HAP-1 (cell line): ENCODE measurements around the gene IFIT3.
"Not testable (repeated sequence)": the region's sequence is repeated elsewhere in the genome, so short reads cannot be mapped to it uniquely, and the experiment has no call there.

ENCODE experiments used
- DNase-seq, 2 experiments: peaks; one replicate each; pipeline ENCODE4 v3.0.0-alpha.2; 2016 to 2020; ENCODE audit warnings: low spot score in 2 of 2
- H3K27me3 ChIP-seq: fragments of 250-450 bp; sonication (Bioruptor Pico); 2 replicates; pipeline ENCODE4 v1.5.1; 2020; ENCODE audit warnings: low read depth, mild to moderate bottlenecking, moderate library complexity
- H3K36me3 ChIP-seq: fragments of 250-450 bp; sonication (Bioruptor Pico); replicated peaks from 2 replicates; pipeline ENCODE4 v1.5.1; 2020; ENCODE audit warnings: mild to moderate bottlenecking
- H3K4me1 ChIP-seq: fragments of 250-450 bp; sonication (Bioruptor Pico); 2 replicates; pipeline ENCODE4 v1.5.1; 2020; ENCODE audit warnings: mild to moderate bottlenecking
- H3K4me3 ChIP-seq: fragments of 250-450 bp; sonication (Bioruptor Pico); 2 replicates; pipeline ENCODE4 v1.5.1; 2020; ENCODE audit warnings: mild to moderate bottlenecking, moderate library complexity
- H3K9me3 ChIP-seq: fragments of 250-450 bp; sonication (Bioruptor Pico); 2 replicates; pipeline ENCODE4 v1.5.1; 2020; ENCODE audit warnings: mild to moderate bottlenecking, moderate library complexity
- in situ Hi-C: fragments of 300-500 bp; cut with MboI; formaldehyde crosslinking; loops from 3 replicates; pipeline ENCODE4 v1.14.3; 2020; ENCODE audit warnings: low sequenced_read_pairs, inconsistent platforms, mixed read lengths

The IFIT3 gene

GRCh38 chr10:89327803-89328441, at the start of gene IFIT3:
TSS of gene IFIT3 (plus strand) at chr10:89327997. CDS start at chr10:89328074, 77 bp downstream.
- Histone ChIP-seq H3K4me3 (peak within 1 kb of the TSS; percentile 14), H3K36me3 (no peaks in the 10 kb centered on the region), H3K4me1 (peaks cover 36% of the 10 kb centered on the region), H3K27me3 (no peaks in the 10 kb centered on the region), H3K9me3 (peaks cover 5% of the 10 kb centered on the region; the same call in 1 of the 2 replicates)
- in situ Hi-C loops = no loop called here
- peak; percentile 74 to 84 for DNase-seq

- H3K36me3 ChIP-seq = no peaks in the 10 kb centered on the region
- H3K4me3 ChIP-seq = no peak overlapping the region
- H3K27me3 ChIP-seq = no peaks in the 10 kb centered on the region
- H3K4me1 ChIP-seq = peaks cover 4% of the 10 kb centered on the region; the same call in 1 of the 2 replicates
- in situ Hi-C loops = no loop called here
- H3K9me3 ChIP-seq = no peaks in the 10 kb centered on the region
- DNase-seq = no peak
Measured at GRCh38 chr10:89278034-89278535, 49.7 kb upstream of the IFIT3 start.

- Histone ChIP-seq H3K4me3 (no peak overlapping the region), H3K36me3 (no peaks in the 10 kb centered on the region), H3K9me3 (no peaks in the 10 kb centered on the region), H3K27me3 (no peaks in the 10 kb centered on the region), H3K4me1 (peaks cover 4% of the 10 kb centered on the region; the same call in 1 of the 2 replicates)
- DNase-seq = no peak
- in situ Hi-C loops = no loop called here
Measured at GRCh38 chr10:89278900-89279392, 48.9 kb upstream of the IFIT3 start.

GRCh38 chr10:89279421-89279869, 48.4 kb upstream of the IFIT3 start:
- Histone ChIP-seq H3K4me3 (no peak overlapping the region), H3K36me3 (no peaks in the 10 kb centered on the region), H3K9me3 (no peaks in the 10 kb centered on the region), H3K4me1 (peaks cover 4% of the 10 kb centered on the region; the same call in 1 of the 2 replicates), H3K27me3 (no peaks in the 10 kb centered on the region)
- in situ Hi-C loops = no loop called here
- DNase-seq = no peak

- in situ Hi-C loops = no loop called here
- H3K4me1 ChIP-seq = peaks cover 4% of the 10 kb centered on the region; the same call in 1 of the 2 replicates
- H3K36me3 ChIP-seq = no peaks in the 10 kb centered on the region
- H3K27me3 ChIP-seq = no peaks in the 10 kb centered on the region
- no peaks in the 10 kb centered on the region for H3K9me3 ChIP-seq
- no peak overlapping the region for H3K4me3 ChIP-seq
- no peak for DNase-seq
Measured at GRCh38 chr10:89280508-89280907, 47.3 kb upstream of the IFIT3 start.

GRCh38 chr10:89281606-89282395, 46.0 kb upstream of the IFIT3 start:
- Histone ChIP-seq H3K4me1 (peaks cover 4% of the 10 kb centered on the region; the same call in 1 of the 2 replicates), H3K4me3 (no peak overlapping the region), H3K36me3 (no peaks in the 10 kb centered on the region), H3K27me3 (no peaks in the 10 kb centered on the region), H3K9me3 (no peaks in the 10 kb centered on the region)
- in situ Hi-C loops = no loop called here
- DNase-seq = no peak

- DNase-seq = no peak
- H3K4me1 ChIP-seq = no peaks in the 10 kb centered on the region
- no peaks in the 10 kb centered on the region for H3K27me3 ChIP-seq
- in situ Hi-C loops = no loop called here
- H3K4me3 ChIP-seq = no peak overlapping the region
- no peaks in the 10 kb centered on the region for H3K9me3 ChIP-seq
- H3K36me3 ChIP-seq = no peaks in the 10 kb centered on the region
Measured at GRCh38 chr10:89283025-89283935, 44.5 kb upstream of the IFIT3 start.

- no peaks in the 10 kb centered on the region for H3K9me3 ChIP-seq
- DNase-seq = no peak
- H3K4me3 ChIP-seq = no peak overlapping the region
- H3K27me3 ChIP-seq = no peaks in the 10 kb centered on the region
- no peaks in the 10 kb centered on the region for H3K36me3 ChIP-seq
- H3K4me1 ChIP-seq = no peaks in the 10 kb centered on the region
- in situ Hi-C loops = no loop called here
Measured at GRCh38 chr10:89283936-89284475, 43.8 kb upstream of the IFIT3 start.

GRCh38 chr10:89284711-89285110, 43.1 kb upstream of the IFIT3 start:
- in situ Hi-C loops, DNase-seq, H3K36me3 ChIP-seq, H3K4me3 ChIP-seq, H3K9me3 ChIP-seq, H3K4me1 ChIP-seq, H3K27me3 ChIP-seq: not testable (repeated sequence)

GRCh38 chr10:89285303-89285702, 42.5 kb upstream of the IFIT3 start:
- H3K9me3 ChIP-seq, H3K27me3 ChIP-seq, H3K4me3 ChIP-seq, H3K36me3 ChIP-seq, DNase-seq, H3K4me1 ChIP-seq, in situ Hi-C loops: not testable (repeated sequence)

- in situ Hi-C loops = no loop called here
- no peaks in the 10 kb centered on the region for H3K4me1 ChIP-seq
- no peaks in the 10 kb centered on the region for H3K27me3 ChIP-seq
- DNase-seq = no peak
- H3K9me3 ChIP-seq = no peaks in the 10 kb centered on the region
- no peaks in the 10 kb centered on the region for H3K36me3 ChIP-seq
- H3K4me3 ChIP-seq = no peak overlapping the region
Measured at GRCh38 chr10:89294721-89295239, 33.0 kb upstream of the IFIT3 start.

- H3K9me3 ChIP-seq = no peaks in the 10 kb centered on the region
- no peak overlapping the region for H3K4me3 ChIP-seq
- no peaks in the 10 kb centered on the region for H3K4me1 ChIP-seq
- in situ Hi-C loops = no loop called here
- no peak for DNase-seq
- H3K36me3 ChIP-seq = no peaks in the 10 kb centered on the region
- H3K27me3 ChIP-seq = no peaks in the 10 kb centered on the region
Measured at GRCh38 chr10:89295597-89295996, 32.2 kb upstream of the IFIT3 start.

- Histone ChIP-seq H3K36me3 (no peaks in the 10 kb centered on the region), H3K4me3 (no peak overlapping the region), H3K27me3 (no peaks in the 10 kb centered on the region), H3K9me3 (no peaks in the 10 kb centered on the region), H3K4me1 (no peaks in the 10 kb centered on the region)
- DNase-seq = no peak
- in situ Hi-C loops = no loop called here
Measured at GRCh38 chr10:89296220-89296648, 31.6 kb upstream of the IFIT3 start.
